HepG2 (cell line): Measurements from ENCODE around the gene MRI1. TPM values are rescaled to one million over a fixed set of nuclear protein-coding genes. Genes with fewer than 3 reads are reported as not detected.

Experiments used
- CCDC6 ChIP-seq: sonication (generic); formaldehyde crosslinking; IDR thresholded peaks from 2 replicates; pipeline ENCODE4 v1.8.1; 2022; ENCODE audit warnings: mild to moderate bottlenecking, missing genetic modification reagents, moderate library complexity
- CERS6 ChIP-seq: sonication (generic); formaldehyde crosslinking; IDR thresholded peaks from 2 replicates; pipeline ENCODE4 v1.5.0; 2020; ENCODE audit warnings: missing genetic modification reagents
- FOXC1 ChIP-seq: sonication (generic); formaldehyde crosslinking; IDR thresholded peaks from 2 replicates; pipeline ENCODE4 v1.8.0; 2022; ENCODE audit warnings: mild to moderate bottlenecking, missing genetic modification reagents, borderline replicate concordance
- HDAC2 ChIP-seq: sonication (generic); formaldehyde crosslinking; IDR thresholded peaks from 2 replicates; pipeline ENCODE4 v1.4.0; 2020; ENCODE audit warnings: missing genetic modification reagents
- KDM2A ChIP-seq: sonication (generic); formaldehyde crosslinking; IDR thresholded peaks from 2 replicates; pipeline ENCODE4 v1.4.0; 2020; ENCODE audit warnings: low read depth, missing genetic modification reagents, borderline replicate concordance
- MAF1 ChIP-seq: sonication (generic); formaldehyde crosslinking; IDR thresholded peaks from 2 replicates; pipeline ENCODE4 v1.5.0; 2020; ENCODE audit warnings: missing genetic modification reagents, borderline replicate concordance
- MTA1 ChIP-seq: sonication (generic); formaldehyde crosslinking; IDR thresholded peaks from 2 replicates; pipeline ENCODE4 v1.4.0; 2020; ENCODE audit warnings: missing genetic modification reagents, mild to moderate bottlenecking, borderline replicate concordance
- PAWR ChIP-seq: sonication (generic); formaldehyde crosslinking; IDR thresholded peaks from 2 replicates; pipeline ENCODE4 v1.4.0; 2020; ENCODE audit warnings: missing genetic modification reagents, mild to moderate bottlenecking, borderline replicate concordance
- REXO4 ChIP-seq: sonication (generic); formaldehyde crosslinking; IDR thresholded peaks from 2 replicates; pipeline ENCODE4 v1.8.0; 2022; ENCODE audit warnings: missing genetic modification reagents, mild to moderate bottlenecking, borderline replicate concordance
- SIN3B ChIP-seq: fragments of 150-350 bp; IDR thresholded peaks from 2 replicates; pipeline ENCODE4 v1.6.1; 2014; ENCODE audit warnings: low read length
- SUZ12 ChIP-seq: fragments of 150-350 bp; IDR thresholded peaks from 2 replicates; pipeline ENCODE4 v1.6.1; 2014; ENCODE audit warnings: low read depth, low read length
- THAP8 ChIP-seq: sonication (generic); formaldehyde crosslinking; IDR thresholded peaks from 2 replicates; pipeline ENCODE4 v1.5.1; 2020; ENCODE audit warnings: missing genetic modification reagents, mild to moderate bottlenecking, borderline replicate concordance
- ZBTB8A ChIP-seq: sonication (generic); formaldehyde crosslinking; IDR thresholded peaks from 2 replicates; pipeline ENCODE4 v1.4.0; 2020; ENCODE audit warnings: mild to moderate bottlenecking, low read depth, missing genetic modification reagents, borderline replicate concordance
- ZNF253 ChIP-seq: sonication (generic); formaldehyde crosslinking; IDR thresholded peaks from 2 replicates; pipeline ENCODE4 v1.8.0; 2022; ENCODE audit warnings: mild to moderate bottlenecking, missing genetic modification reagents, borderline replicate concordance
- ZNF441 ChIP-seq: sonication (generic); formaldehyde crosslinking; IDR thresholded peaks from 2 replicates; pipeline ENCODE4 v1.7.0; 2021; ENCODE audit warnings: missing genetic modification reagents, borderline replicate concordance
- ZNF557 ChIP-seq: sonication (generic); formaldehyde crosslinking; IDR thresholded peaks from 2 replicates; pipeline ENCODE4 v1.4.0; 2020; ENCODE audit warnings: missing genetic modification reagents
- ZNF558 ChIP-seq: sonication (generic); formaldehyde crosslinking; IDR thresholded peaks from 2 replicates; pipeline ENCODE4 v1.9.0; 2022; ENCODE audit warnings: mild to moderate bottlenecking, missing genetic modification reagents, borderline replicate concordance
- ZNF746 ChIP-seq: sonication (generic); formaldehyde crosslinking; IDR thresholded peaks from 2 replicates; pipeline ENCODE4 v1.8.0; 2022; ENCODE audit warnings: mild to moderate bottlenecking, missing genetic modification reagents
- ZNF878 ChIP-seq: sonication (generic); formaldehyde crosslinking; IDR thresholded peaks from 2 replicates; pipeline ENCODE4 v1.8.1; 2023; ENCODE audit warnings: mild to moderate bottlenecking, missing genetic modification reagents, moderate library complexity
- polyA plus RNA-seq, 8 experiments: library from polyadenylated mRNA; depleted of rRNA in 3 of 8; stranded (reverse) in 7 of 8; unstranded in 1 of 8; fragments of >200 nt; fragmentation: Illumina TruSeq in 4 of 8; extraction: Trizol in 4 of 8; gene quantifications; 2 replicates each; pipeline versions ENCODE4 v1.2.1 to v1.2.3, GENCODE V29; 2011 to 2016; ENCODE audit warnings: low read depth in 4 of 8, missing spikeins in 1 of 8, mixed read lengths in 1 of 8; ENCODE audit not compliant: insufficient read depth in 1 of 8
- total RNA-seq, 5 experiments: library from RNA; depleted of rRNA; stranded (reverse); fragments of >200 nt; fragmentation: Illumina TruSeq; extraction: Trizol; gene quantifications; 2 replicates each; pipeline ENCODE4 v1.2.3, GENCODE V29; 2016; ENCODE audit warnings: low read depth in 1 of 5
- TF ChIP-seq, protein P1 (sequence below): sonication (generic); formaldehyde crosslinking; IDR thresholded peaks from 2 replicates; pipeline ENCODE4 v1.4.0; 2020; ENCODE audit warnings: mild to moderate bottlenecking, missing genetic modification reagents
- TF ChIP-seq, protein P2 (sequence below): sonication (generic); formaldehyde crosslinking; IDR thresholded peaks from 2 replicates; pipeline ENCODE4 v1.8.1; 2023; ENCODE audit warnings: mild to moderate bottlenecking, missing genetic modification reagents
- TF ChIP-seq, protein P3 (sequence below): sonication (generic); formaldehyde crosslinking; IDR thresholded peaks from 2 replicates; pipeline ENCODE4 v1.5.0; 2020; ENCODE audit warnings: mild to moderate bottlenecking, missing genetic modification reagents

MRI1 gene
- total and polyA plus RNA-seq, 2 of the 13 experiments (the other 11 are each of a cell fraction or from before 2014, with no cell fraction given): 20.1 to 20.6 TPM

DNA sequence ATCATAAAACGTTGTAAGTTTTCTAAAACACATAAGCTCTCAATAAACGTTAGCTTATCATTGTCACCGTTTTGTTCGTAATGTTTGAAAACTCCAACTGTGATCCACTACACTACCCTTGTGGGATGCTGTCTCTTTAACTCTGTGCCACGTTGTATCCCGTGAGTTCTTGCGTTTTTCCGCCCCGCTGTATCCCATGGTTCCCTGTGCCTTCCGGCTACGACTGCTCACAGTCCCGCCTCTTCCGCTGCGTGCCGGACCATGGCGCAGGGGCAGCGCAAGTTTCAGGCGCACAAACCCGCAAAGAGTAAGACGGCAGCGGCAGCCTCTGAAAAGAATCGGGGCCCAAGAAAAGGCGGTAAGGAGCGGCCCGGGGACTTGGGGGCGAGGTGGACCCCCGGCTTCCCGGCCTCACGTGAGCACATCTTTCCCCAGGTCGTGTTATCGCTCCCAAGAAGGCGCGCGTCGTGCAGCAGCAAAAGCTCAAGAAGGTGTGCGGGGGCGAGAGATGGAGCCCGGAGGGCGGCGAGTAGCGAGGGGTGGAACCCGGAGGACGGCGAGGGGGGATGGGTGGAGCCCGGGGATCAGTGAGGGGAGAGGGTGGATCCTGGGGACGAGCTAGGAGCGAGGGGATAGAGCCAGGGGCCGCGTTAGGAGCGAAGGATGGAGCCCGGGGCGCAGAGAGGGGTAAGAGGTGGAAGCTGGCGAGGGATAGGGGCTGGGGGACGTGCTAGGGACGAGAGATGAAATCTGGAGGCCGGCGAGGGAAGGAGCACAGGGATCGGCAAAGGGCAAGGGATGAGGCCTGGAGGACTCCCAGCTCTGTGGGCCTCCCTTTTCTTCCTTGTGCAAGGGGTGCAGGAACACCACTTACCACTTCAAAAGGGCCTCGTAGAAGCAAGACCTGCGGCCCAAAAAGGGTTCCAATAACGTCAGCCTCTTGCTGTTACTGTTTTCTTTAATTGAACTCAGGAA lies 10.2 kb downstream of the MRI1 start, which contains the start of gene C19orf53 (continued):
- TF ChIP-seq, protein P1, sequence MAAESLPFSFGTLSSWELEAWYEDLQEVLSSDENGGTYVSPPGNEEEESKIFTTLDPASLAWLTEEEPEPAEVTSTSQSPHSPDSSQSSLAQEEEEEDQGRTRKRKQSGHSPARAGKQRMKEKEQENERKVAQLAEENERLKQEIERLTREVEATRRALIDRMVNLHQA (CRISPR knock-in tag): no peak
- no peak for TF ChIP-seq ZNF557
- TF ChIP-seq HDAC2 (CRISPR knock-in tag): peak; percentile 78; the same call in 1 of the 2 replicates
- TF ChIP-seq, protein P2, sequence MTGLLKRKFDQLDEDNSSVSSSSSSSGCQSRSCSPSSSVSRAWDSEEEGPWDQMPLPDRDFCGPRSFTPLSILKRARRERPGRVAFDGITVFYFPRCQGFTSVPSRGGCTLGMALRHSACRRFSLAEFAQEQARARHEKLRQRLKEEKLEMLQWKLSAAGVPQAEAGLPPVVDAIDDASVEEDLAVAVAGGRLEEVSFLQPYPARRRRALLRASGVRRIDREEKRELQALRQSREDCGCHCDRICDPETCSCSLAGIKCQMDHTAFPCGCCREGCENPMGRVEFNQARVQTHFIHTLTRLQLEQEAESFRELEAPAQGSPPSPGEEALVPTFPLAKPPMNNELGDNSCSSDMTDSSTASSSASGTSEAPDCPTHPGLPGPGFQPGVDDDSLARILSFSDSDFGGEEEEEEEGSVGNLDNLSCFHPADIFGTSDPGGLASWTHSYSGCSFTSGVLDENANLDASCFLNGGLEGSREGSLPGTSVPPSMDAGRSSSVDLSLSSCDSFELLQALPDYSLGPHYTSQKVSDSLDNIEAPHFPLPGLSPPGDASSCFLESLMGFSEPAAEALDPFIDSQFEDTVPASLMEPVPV (CRISPR knock-in tag): 0 out of 2 replicates have a peak, but pooled peaks have one; percentile 48
- TF ChIP-seq CERS6 (CRISPR knock-in tag): no peak
- TF ChIP-seq ZBTB8A (CRISPR knock-in tag): no peak
- 0 out of 2 replicates have a peak, but pooled peaks have one; percentile 45 for TF ChIP-seq ZNF441 (CRISPR knock-in tag)
- 0 out of 2 replicates have a peak, but pooled peaks have one; percentile 78 for TF ChIP-seq MAF1 (CRISPR knock-in tag)
- peak; percentile 100 for TF ChIP-seq KDM2A (CRISPR knock-in tag)
- no peak for TF ChIP-seq REXO4
- TF ChIP-seq ZNF878: no peak
- TF ChIP-seq CCDC6 (CRISPR knock-in tag): peak; percentile 79; the same call in 1 of the 2 replicates
- peak; percentile 64; the same call in 1 of the 2 replicates for TF ChIP-seq FOXC1
- peak; percentile 92 for TF ChIP-seq SUZ12
- peak; percentile 80 for TF ChIP-seq ZNF558 (CRISPR knock-in tag)
- TF ChIP-seq THAP8 (CRISPR knock-in tag): no peak
- no peak for TF ChIP-seq PAWR
- TF ChIP-seq SIN3B: peak; percentile 85
- TF ChIP-seq ZNF746 (CRISPR knock-in tag): no peak
- TF ChIP-seq MTA1: no peak; the same call in 1 of the 2 replicates
- peak; percentile 64; the same call in 1 of the 2 replicates for TF ChIP-seq ZNF253 (CRISPR knock-in tag)
- TF ChIP-seq, protein P3, sequence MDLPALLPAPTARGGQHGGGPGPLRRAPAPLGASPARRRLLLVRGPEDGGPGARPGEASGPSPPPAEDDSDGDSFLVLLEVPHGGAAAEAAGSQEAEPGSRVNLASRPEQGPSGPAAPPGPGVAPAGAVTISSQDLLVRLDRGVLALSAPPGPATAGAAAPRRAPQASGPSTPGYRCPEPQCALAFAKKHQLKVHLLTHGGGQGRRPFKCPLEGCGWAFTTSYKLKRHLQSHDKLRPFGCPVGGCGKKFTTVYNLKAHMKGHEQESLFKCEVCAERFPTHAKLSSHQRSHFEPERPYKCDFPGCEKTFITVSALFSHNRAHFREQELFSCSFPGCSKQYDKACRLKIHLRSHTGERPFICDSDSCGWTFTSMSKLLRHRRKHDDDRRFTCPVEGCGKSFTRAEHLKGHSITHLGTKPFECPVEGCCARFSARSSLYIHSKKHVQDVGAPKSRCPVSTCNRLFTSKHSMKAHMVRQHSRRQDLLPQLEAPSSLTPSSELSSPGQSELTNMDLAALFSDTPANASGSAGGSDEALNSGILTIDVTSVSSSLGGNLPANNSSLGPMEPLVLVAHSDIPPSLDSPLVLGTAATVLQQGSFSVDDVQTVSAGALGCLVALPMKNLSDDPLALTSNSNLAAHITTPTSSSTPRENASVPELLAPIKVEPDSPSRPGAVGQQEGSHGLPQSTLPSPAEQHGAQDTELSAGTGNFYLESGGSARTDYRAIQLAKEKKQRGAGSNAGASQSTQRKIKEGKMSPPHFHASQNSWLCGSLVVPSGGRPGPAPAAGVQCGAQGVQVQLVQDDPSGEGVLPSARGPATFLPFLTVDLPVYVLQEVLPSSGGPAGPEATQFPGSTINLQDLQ (CRISPR knock-in tag): no peak; the same call in 1 of the 2 replicates
